ENCODE measurements around the gene IFT43. TPM values are rescaled to one million over a fixed set of nuclear protein-coding genes. Genes with fewer than 3 reads are reported as not detected.

IFT43 gene
- total RNA-seq, 1 experiment from 2014 or later: 98.8 TPM

- Histone ChIP-seq H4K20me1 (ENCODE audit: insufficient read depth) (no peaks in the 10 kb centered on the region), H3K4me1 (replicated peaks; ENCODE audit: insufficient read depth) (peaks cover 28% of the 10 kb centered on the region), H3F3A (ENCODE audit: insufficient read depth, low read depth) (no peaks in the 10 kb centered on the region; the same call in 1 of the 2 replicates), H3K9me2 (ENCODE audit: insufficient read depth) (no peaks in the 10 kb centered on the region), H3K4me2 (peak overlapping the region; percentile 85), H3K4me3 (no peak overlapping the region; the same call in 1 of the 2 replicates), H3K79me2 (ENCODE audit: low read depth) (peaks cover 17% of the 10 kb centered on the region), H3K27ac (no peak overlapping the region), H2AFZ (peak overlapping the region; percentile 90; the same call in 1 of the 2 replicates), H3K36me3 (ENCODE audit: low read depth) (peaks cover 5% of the 10 kb centered on the region; the same call in 1 of the 2 replicates), H3K9me3 (ENCODE audit: insufficient read depth, low read depth) (no peaks in the 10 kb centered on the region), H3K27me3 (ENCODE audit: insufficient read depth, low read depth) (no peaks in the 10 kb centered on the region)
- intact Hi-C loops (cut with micrococcal nuclease; ENCODE audit: unreplicated experiment): loop anchor here (2.0 to 5.0 kb wide), 4 partner anchors 322 to 858 kb away; partner anchors contain the start of genes ERG28, NEK9 and TTLL5
- no TSS peak for BruUV-seq (replicated peaks)
- CTCF ChIA-PET: interaction anchor here (0.5 to 1.1 kb wide), 2 partner anchors 10 to 412 kb away, joined by 4 to 5 read pairs; no protein-coding TSS in a partner anchor
- POLR2A ChIA-PET (ENCODE audit: unreplicated experiment): no interaction called here
- DNase-seq: no peak
- no peak for TF ChIP-seq CTCF (conservative IDR thresholded peaks at IDR 0.05)
- TF ChIP-seq EZH2 (IDR thresholded peaks at IDR 0.05; ENCODE audit: low read depth): no peak
Measured at GRCh38 chr14:75984674-75985073, 889 bp upstream of the IFT43 start.

GRCh38 chr14:75986439-75986765, 839 bp downstream of the IFT43 start:
- no peak for DNase-seq
- intact Hi-C loops (cut with micrococcal nuclease; ENCODE audit: unreplicated experiment): loop anchor here (5.0 kb wide), 2 partner anchors 401 to 661 kb away; no protein-coding TSS in a partner anchor

GRCh38 chr14:75987201-75987970, 1.8 kb downstream of the IFT43 start:
- Histone ChIP-seq H3K9me2 (ENCODE audit: insufficient read depth) (no peaks in the 10 kb centered on the region), H3F3A (ENCODE audit: insufficient read depth, low read depth) (no peaks in the 10 kb centered on the region; the same call in 1 of the 2 replicates), H3K4me2 (peak overlapping the region; percentile 85), H3K4me1 (replicated peaks; ENCODE audit: insufficient read depth) (peaks cover 18% of the 10 kb centered on the region), H3K36me3 (ENCODE audit: low read depth) (peaks cover 7% of the 10 kb centered on the region; the same call in 1 of the 2 replicates), H3K4me3 (no peak overlapping the region), H3K9me3 (ENCODE audit: insufficient read depth, low read depth) (no peaks in the 10 kb centered on the region), H3K27me3 (ENCODE audit: insufficient read depth, low read depth) (no peaks in the 10 kb centered on the region), H3K27ac (no peak overlapping the region), H4K20me1 (ENCODE audit: insufficient read depth) (no peaks in the 10 kb centered on the region), H3K79me2 (ENCODE audit: low read depth) (peaks cover 17% of the 10 kb centered on the region), H2AFZ (no peak overlapping the region)
- intact Hi-C loops (cut with micrococcal nuclease; ENCODE audit: unreplicated experiment): loop anchor here (5.0 kb wide), 2 partner anchors 400 to 660 kb away; no protein-coding TSS in a partner anchor
- ChIA-PET CTCF (no interaction called here), POLR2A (ENCODE audit: unreplicated experiment) (no interaction called here)
- BruUV-seq (replicated peaks): no TSS peak
- TF ChIP-seq EZH2 (IDR thresholded peaks at IDR 0.05; ENCODE audit: low read depth) (no peak), CTCF (conservative IDR thresholded peaks at IDR 0.05) (no peak)
- no peak for DNase-seq

More at GRCh38 chr14:75986439-75986765, 839 bp downstream of the IFT43 start:
- Histone ChIP-seq H3K27me3 (ENCODE audit: insufficient read depth, low read depth) (no peaks in the 10 kb centered on the region), H3K36me3 (ENCODE audit: low read depth) (peaks cover 7% of the 10 kb centered on the region; the same call in 1 of the 2 replicates), H3K9me3 (ENCODE audit: insufficient read depth, low read depth) (no peaks in the 10 kb centered on the region), H3K4me1 (replicated peaks; ENCODE audit: insufficient read depth) (peaks cover 22% of the 10 kb centered on the region), H3K27ac (no peak overlapping the region), H3K79me2 (ENCODE audit: low read depth) (peaks cover 17% of the 10 kb centered on the region), H4K20me1 (ENCODE audit: insufficient read depth) (no peaks in the 10 kb centered on the region), H3F3A (ENCODE audit: insufficient read depth, low read depth) (no peaks in the 10 kb centered on the region; the same call in 1 of the 2 replicates), H3K9me2 (ENCODE audit: insufficient read depth) (no peaks in the 10 kb centered on the region), H3K4me3 (peak overlapping the region; percentile 77), H3K4me2 (peak overlapping the region; percentile 85), H2AFZ (peak overlapping the region; percentile 90)
- POLR2A ChIA-PET (ENCODE audit: unreplicated experiment): interaction anchor here (0.7 kb wide), 1 partner anchor 58 kb away, joined by 4 read pairs; no protein-coding TSS in a partner anchor
- TF ChIP-seq EZH2 (IDR thresholded peaks at IDR 0.05; ENCODE audit: low read depth): no peak
- no TSS peak for BruUV-seq (replicated peaks)
- CTCF ChIA-PET: interaction anchor here (0.6 to 0.7 kb wide), 6 partner anchors 54 to 791 kb away, joined by 3 to 9 read pairs (median 4); no protein-coding TSS in a partner anchor

Measured in PC-9 (cell line).